ENCODE measurements around the gene TTC24. TPM values are rescaled to one million over a fixed set of nuclear protein-coding genes. Genes with fewer than 3 reads are reported as not detected.
"Not testable (repeated sequence)": the region's sequence is repeated elsewhere in the genome, so short reads cannot be mapped to it uniquely, and the experiment has no call there.

TTC24 gene
- total RNA-seq, 1 experiment from 2014 or later: not detected

DNA sequence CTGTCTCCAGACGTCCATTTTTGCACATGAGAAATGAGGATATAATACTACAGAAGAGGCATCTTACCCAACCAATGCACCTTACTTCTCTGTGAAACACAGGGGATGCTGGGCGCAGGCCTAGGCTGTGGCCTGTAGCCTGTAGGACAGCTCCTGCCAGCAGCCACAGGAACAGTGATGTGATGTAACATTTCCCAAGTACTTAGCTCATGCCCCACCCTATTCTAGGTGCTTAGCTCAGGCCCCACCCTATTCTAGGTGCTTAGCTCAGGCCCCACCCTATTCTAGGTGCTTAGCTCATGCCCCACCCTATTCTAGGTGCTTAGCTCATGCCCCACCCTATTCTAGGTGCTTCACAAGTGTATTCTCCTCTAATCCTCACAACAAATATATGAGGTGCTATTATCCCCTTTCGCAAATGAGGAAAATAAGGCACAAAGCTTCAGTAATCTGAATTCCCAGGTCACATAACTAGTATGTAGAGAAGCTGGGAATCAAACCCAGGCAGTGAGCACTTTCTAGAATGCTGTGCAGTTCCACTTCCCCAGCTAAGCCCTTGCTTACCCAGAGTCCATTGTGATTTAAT lies 7.5 kb downstream of the TTC24 start:
- DNase-seq (ENCODE audit: low read depth): no peak

- peak; percentile 19 for DNase-seq (ENCODE audit: low read depth)
Observed at GRCh38 chr1:156587927-156588326, 8.4 kb downstream of the TTC24 start.

DNA sequence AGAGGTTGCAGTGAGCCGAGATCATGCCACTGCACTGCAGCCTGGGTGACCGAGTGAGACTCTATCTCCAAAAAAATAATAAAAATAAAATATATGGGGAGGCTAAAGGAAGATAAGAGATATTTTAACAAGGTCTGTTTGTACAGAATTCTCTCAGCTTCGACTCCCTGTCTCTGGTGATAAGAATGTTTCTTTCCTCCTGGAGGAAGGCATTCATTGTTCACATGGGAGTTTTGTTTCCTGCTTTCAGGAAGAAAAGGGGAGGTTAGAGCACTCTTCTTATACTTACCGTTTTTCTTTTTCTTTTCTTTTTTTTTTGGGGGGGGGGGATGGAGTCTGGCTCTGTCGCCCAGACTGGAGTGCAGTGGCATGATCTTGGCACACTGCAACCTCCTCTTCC lies 10.0 kb downstream of the TTC24 start:
- DNase-seq (ENCODE audit: low read depth): no peak

- no peak for DNase-seq (ENCODE audit: low read depth)
Observed at GRCh38 chr1:156590326-156591180, 11.0 kb downstream of the TTC24 start.

DNA sequence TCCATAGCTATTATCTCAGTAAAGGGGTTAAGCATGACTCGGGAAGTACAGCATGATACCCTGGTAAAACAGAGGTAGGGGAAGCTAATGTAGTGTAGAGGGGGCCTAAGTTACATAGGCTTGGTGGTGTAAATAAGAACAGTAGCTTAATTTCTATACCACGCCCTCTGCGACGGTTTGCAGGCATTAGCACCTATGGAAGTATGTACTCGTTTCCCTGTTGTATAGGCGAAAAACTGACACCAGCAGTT lies 11.6 kb downstream of the TTC24 start:
- DNase-seq (ENCODE audit: low read depth): no peak

DNA sequence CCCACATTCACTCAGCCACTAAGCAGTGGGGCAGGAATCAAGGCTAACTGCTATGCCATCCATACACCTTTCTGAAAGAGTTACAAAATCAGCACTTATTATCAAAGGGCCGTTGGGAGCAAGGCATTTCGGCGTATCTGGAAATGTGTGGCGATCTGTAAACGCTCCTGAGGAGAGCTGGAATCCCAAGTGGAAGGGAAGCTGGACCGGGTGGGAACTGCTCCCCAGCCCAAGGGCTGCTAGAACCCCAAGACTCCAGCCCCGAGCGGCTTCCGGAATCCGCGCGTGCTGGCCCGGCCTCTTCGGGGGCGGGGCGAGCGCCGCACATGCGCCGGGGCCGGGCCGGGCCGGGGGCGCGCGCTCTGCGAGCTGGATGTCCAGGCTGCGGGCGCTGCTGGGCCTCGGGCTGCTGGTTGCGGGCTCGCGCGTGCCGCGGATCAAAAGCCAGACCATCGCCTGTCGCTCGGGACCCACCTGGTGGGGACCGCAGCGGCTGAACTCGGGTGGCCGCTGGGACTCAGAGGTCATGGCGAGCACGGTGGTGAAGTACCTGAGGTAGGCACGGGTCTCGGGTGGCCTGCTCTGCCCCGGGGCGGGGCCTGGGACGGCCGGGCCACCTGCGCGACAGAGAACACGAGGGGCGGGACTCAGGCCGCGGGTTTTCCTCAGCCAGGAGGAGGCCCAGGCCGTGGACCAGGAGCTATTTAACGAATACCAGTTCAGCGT lies 12.1 kb downstream of the TTC24 start, which contains the start of gene NAXE:
TSS of gene NAXE (plus strand) at position 345 of the 726 bp plus-strand sequence. CDS start at position 374, 29 bp downstream.
- DNase-seq (ENCODE audit: low read depth): peak; percentile 75

GRCh38 chr1:156592158-156592909 lies 12.8 kb downstream of the TTC24 start:
- no peak for DNase-seq (ENCODE audit: low read depth)

DNA sequence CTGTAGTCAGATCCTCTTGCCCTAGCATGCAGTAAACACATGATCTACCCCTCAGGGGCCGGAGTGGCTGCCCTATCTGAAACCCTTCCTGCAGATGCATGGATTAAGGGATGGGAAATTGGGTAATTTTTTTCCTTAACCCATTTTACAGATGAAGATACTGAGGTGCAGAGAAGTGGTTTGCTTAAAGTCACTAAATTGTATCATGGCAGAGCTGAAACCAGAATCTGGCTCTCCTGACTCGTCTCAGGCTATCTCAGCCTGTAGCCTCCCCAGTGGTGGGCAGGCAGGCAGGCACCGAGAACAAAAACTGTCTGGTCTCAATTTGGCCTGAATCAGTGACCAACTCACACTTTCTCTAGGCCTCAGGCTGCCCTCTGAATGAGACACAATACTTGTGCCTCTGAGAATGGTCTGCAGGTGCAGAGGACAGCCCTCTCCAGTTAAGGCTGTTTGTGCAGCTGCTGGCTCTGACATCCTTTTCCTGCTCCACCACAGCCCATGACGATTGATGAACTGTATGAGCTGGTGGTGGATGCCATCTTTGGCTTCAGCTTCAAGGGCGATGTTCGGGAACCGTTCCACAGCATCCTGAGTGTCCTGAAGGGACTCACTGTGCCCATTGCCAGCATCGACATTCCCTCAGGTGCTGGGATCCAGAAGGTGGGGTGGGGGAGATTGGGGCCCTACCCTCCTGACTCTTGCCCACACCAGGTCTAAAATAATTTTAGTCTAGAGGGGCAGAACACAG lies 13.6 kb downstream of the TTC24 start:
- no peak for DNase-seq (ENCODE audit: low read depth)

DNA sequence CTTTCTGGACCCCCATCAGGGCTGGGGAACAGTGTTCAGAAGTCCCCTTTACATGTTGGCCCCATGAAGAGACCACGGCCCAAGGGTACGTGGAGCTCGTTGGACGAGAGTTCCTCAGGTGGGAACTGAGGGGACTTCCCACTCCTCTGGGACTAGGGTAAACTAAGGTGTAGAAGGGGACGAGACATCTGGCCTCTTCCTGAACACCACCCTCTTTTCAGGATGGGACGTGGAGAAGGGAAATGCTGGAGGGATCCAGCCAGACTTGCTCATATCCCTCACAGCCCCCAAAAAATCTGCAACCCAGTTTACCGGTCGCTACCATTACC lies 14.1 kb downstream of the TTC24 start:
- DNase-seq (ENCODE audit: low read depth): no peak

- DNase-seq (ENCODE audit: low read depth): no peak
Observed at GRCh38 chr1:156594190-156594589, 14.7 kb downstream of the TTC24 start.

- DNase-seq (ENCODE audit: low read depth): no peak
Observed at GRCh38 chr1:156595016-156595415, 15.5 kb downstream of the TTC24 start.

- no peak for DNase-seq (ENCODE audit: low read depth)
Observed at GRCh38 chr1:156596426-156596825, 16.9 kb downstream of the TTC24 start.

GRCh38 chr1:156598125-156598524 lies 18.6 kb downstream of the TTC24 start:
- no peak for DNase-seq (ENCODE audit: low read depth)

DNA sequence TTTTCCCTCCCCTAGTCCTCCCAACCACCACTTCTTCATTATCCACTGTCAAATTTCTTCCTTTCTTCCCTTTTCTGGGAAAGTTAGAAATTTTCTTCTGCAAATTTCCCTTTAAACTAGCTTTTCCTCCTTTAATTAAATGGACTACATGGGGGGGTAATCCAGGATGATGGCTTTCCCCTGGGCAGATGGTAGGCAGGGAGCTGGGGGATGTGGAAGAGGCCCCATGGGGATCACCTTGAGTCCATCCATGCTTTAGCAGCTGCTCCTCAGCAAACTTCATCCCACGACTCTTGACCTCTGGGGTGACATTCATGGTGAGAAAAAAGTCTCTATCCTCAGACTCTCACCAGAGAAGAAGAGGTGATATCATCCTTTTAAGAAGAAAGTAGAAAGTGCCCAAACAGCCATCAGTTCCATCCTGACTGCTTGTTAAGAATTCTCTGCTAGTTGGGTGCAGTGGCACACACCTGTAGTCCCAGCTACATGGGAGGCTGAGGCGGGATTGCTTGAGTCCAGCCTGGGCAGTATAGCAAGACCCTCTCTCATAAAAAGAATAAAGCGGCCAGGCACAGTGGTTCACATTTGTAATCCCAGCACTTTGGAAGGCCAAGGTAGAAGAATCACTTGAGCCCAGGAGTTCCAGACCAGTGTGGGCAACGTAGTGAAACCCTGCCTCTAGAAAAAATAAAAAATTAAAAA lies 19.4 kb downstream of the TTC24 start:
- DNase-seq (ENCODE audit: low read depth): no peak

DNA sequence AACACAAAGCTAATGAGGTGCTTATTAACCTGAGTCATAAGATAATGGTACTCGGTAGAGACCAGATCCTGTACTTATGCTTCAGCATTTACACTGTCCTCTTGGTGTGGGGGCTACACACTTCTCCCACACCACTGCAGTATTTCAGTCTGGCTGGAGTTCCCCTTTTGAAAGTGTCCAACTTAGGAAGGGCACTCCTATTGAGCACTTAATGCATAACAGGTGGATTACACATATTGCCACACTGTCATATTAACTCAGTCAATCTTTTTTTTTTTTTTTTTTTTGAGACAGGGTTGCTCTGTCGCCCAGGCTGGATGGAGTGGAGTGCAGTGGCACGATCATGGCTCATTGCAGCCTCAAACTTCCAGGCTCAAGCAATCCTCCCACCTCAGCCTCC lies 20.3 kb downstream of the TTC24 start:
- peak; percentile 15 for DNase-seq (ENCODE audit: low read depth)

DNA sequence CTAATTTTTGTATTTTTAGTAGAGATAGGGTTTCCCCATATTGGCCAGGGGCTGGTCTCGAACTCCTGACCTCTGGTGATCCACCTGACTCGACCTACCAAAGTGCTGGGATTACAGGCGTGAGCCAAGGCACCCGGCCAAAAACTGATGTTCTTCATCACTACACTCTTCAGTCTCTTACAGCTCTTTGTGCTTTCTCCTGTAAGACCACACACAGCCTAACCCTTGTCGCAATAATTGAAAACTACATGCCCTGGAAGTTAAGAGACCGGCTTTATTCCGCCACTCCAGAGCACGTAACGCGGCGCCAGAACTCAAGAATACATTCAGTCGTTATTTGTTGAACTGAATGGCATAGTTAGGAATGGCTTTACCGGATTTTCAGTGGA lies 21.2 kb downstream of the TTC24 start:
- peak; percentile 13 for DNase-seq (ENCODE audit: low read depth)

DNA sequence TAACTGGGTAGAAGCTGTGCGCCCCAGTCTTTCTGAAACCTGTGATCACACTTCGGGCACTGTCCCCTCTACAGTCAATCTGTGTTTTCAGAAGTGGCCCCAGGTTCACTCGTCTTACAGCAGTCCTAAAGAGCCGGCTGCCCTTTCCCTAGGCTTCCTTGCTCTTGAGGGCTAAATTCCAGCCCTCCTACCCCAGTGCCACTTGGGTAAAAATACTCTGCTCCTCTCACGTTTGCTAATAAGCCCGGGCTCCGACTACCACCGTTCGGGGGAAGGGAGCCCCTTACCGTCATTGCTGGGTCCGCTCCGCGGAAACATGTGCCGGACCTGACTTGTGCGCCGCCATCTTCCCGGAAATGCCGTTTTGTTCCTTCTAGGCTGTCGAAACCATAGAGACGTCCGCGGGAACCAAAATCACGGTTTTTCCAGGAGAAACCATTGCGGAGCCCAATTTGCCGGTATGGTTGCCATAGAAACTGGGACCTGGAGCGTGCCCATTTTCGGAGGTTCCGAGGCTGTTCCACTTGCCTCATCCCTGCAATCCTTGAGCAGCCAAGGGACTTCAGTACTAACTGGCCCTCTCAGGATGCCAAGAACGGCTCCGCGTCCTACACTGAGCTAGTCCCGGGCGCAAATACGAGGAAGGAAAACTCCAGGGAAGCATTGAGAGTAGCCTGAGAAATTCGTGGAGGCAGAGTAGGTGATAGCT lies 21.8 kb downstream of the TTC24 start, which contains the start of gene GPATCH4:
TSS of gene GPATCH4 (minus strand) at position 358 of the 709 bp plus-strand sequence.
- peak; percentile 90 for DNase-seq (ENCODE audit: low read depth)

DNA sequence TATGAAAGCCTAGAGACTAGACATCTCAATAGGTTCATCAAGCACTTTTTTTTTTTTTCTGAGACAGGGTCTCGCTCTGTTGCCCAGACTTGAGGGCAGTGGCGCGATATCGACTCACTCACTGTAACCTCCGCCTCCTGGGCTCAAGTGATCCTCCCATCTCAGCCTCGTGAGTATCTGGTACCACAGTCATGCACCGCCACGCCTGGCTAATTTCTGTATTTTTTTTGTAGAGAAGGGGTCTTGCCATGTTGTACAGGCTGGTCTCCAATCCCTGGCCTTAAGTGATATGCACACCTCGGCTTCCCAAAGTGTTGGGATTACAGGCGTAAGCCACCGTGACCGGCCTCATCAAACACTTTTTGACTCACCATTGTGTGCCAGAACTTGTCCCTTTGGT lies 22.4 kb downstream of the TTC24 start:
- DNase-seq (ENCODE audit: low read depth): no peak

- DNase-seq (ENCODE audit: low read depth): peak; percentile 40
Observed at GRCh38 chr1:156602557-156602993, 23.1 kb downstream of the TTC24 start.

- not testable (repeated sequence) for DNase-seq (ENCODE audit: low read depth)
Observed at GRCh38 chr1:156607344-156607743, 27.8 kb downstream of the TTC24 start.
